CD4-positive, alpha-beta T cell treated with Interleukin-1 beta for 1 hour (primary cell): Measurements from ENCODE around the gene TAF9B.
"Not testable (repeated sequence)": the region's sequence is repeated elsewhere in the genome, so short reads cannot be mapped to it uniquely, and the experiment has no call there.

Source experiments
- DNase-seq, 2 donors: peaks; one replicate each; pipeline ENCODE4 v3.0.0-alpha.2; 2020 to 2022

Gene TAF9B

DNA sequence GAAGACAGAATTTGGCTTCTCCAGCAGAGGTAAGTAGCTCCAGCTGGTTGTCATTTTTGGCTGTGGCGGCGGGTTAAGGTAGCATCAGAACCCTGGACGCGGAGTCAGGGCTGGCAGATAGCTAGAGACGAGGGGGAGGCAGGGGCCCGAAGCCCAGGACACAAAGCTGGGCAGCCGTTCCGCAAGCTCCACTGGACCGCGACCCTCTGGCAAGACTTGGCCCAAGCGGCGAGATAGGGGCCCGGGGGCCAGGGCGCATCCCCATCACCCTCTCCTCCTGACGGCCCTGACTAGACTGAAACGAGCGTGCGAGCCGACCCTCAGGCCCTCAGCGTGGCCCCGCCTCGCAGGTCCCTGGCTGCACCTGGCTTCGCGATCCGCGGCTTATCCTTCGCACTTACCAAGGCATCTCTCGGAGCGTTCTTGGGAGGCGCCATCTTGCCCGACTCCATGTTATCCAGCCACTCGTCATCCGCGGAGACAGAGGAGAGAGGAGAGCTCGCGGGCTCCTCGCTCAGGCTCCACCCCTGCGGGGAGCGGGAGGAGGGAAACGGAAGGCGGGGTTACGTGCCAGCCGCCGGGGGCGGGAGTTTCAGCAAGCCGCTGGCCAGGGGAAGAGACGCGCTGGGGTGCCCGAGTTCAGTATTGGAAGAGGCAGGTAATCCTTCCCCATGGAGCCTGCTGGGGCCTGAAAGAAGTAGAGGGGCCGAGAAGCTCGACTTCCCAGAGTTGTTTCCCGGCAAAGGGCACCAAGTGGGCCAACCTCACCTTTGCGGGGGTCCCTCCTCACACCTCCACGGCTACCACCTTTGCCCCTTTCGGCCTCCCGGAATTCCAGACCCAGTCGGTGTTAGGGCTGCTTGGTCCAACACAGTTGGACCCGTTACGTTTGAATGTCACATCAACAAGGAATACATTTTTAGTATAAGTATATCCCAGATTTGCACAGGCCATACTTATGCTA, at the start of gene TAF9B:
TAF9B (minus strand) TSS at position 491 of the 964 bp plus-strand sequence; CDS start at position 452, 39 bp downstream.
- DNase-seq, result peak; percentile 85 to 87

DNA sequence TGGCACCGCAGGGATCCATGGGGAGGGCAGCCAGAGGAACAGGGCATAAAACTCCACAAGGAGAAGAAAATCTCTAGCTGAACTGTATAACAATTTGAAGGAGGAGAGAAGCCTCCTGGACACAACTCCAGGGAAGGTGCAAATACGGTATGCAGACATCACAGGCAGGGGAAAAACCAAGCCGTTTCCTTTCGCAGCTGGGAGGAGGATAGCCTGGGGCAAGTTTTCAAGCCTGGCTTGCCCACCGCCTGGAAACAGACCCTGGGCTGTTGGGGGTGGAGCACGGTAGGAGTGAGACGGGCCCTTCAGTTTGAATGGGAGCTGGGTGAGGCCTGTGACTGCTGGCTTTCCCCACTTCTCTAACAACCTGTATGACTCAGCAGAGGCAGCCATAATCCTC, 43.4 kb upstream of the TAF9B start:
- no peak for DNase-seq

GRCh38 chrX:78181307-78181706, 41.9 kb upstream of the TAF9B start:
- no peak for DNase-seq

DNA sequence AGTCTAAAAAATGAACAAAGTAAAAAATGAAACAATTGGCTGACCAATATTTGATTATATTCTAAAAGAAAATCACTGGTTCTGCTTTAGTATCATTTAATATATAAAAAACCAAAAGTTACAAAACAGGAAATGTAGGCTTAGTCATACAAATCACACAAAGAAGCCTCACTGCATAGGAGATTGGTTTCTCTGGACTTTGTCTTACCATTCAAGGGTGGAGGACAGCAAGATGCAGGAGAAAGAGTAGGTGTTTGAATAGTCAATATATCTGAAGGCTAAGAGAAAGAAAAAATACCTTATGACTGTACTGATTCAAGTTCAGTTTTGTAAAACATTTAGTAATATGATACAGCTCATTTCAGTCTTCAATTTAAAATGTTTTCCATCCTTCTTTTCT, 28.6 kb upstream of the TAF9B start:
- no peak for DNase-seq

DNA sequence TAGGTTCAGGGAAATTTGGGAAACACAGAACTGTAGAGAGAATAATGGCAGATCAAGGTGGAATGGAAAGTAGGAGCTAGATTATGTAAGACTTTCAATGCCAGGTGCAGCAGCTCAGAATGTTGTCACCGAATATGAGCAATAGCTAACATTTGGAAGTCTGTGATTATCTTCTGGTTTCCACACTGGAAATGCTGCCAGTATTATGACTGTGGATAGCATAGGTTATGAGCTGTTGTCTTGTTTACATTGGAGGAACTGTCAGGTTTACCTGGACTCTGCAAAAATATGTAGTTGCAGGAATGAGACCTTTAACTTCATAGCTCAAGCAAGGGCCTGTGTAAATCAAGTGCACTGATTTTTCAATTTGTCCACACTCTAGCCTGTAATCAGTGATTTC, 26.0 kb upstream of the TAF9B start:
- DNase-seq, result no peak

- not testable (repeated sequence) for DNase-seq
These were observed 23.7 kb upstream of the TAF9B start for GRCh38 chrX:78163175-78163574.

DNA sequence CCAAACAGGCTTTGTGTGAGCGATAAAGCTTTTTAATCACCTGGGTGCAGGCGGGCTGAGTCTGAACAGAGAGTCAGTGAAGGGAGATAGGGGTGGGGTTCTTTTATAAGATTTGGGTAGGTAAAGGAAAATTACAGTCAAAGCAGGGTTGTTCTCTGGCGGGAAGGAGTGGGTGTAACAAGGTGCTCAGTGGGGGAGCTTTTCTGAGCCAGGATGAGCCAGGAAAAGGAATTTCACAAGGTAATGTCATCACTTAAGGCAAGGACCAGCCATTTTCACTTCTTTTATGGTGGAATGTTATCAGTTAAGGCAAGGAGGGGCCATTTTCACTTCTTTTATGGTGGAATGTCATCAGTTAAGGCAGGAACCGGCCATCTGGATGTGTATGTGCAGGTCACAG, 21.3 kb upstream of the TAF9B start:
- DNase-seq, result not testable (repeated sequence)

GRCh38 chrX:78157846-78158245, 18.4 kb upstream of the TAF9B start:
- DNase-seq, result not testable (repeated sequence)

DNA sequence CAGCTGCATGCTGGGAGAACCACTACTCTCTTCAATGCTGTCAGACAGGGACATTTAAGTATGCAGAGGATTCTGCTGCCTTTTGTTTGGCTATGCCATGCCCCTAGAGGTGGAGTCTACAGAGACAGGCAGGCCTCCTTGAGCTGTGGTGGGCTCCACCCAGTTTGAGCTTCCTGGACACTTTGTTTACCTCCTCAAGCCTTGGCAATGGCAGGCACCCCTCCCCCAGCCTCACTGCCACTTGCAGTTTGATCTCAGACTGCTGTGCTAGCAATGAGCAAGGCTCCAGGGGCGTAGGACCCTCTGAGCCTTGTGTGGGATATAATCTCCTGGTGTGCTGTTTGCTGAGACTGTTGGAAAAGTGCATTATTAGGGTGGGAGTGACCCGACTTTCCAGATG, 17.9 kb upstream of the TAF9B start:
- not testable (repeated sequence) for DNase-seq

GRCh38 chrX:78147002-78147540, 7.6 kb upstream of the TAF9B start:
- not testable (repeated sequence) for DNase-seq

GRCh38 chrX:78140206-78140605, 756 bp upstream of the TAF9B start:
- DNase-seq, result no peak

GRCh38 chrX:78133238-78133960, 6.1 kb downstream of the TAF9B start:
- DNase-seq, result no peak

DNA sequence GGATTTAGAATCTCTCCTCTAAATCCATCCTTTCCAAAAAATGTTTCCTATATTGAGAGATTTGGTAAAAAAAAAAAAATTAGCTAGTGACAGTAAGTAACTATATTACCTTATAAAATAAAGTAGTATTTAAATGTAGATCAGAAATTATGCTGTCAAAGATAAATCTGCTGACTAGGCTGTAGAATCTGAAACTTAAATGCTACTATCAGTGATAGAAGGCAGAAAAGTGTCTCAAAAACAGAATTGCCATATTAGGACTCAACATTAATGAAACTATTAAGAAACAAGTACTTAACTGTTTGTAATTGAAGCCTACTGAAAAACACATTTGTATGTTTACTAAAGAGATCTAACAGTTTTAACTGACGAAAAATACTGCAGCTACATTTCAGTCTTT, 8.3 kb downstream of the TAF9B start:
- no peak for DNase-seq

DNA sequence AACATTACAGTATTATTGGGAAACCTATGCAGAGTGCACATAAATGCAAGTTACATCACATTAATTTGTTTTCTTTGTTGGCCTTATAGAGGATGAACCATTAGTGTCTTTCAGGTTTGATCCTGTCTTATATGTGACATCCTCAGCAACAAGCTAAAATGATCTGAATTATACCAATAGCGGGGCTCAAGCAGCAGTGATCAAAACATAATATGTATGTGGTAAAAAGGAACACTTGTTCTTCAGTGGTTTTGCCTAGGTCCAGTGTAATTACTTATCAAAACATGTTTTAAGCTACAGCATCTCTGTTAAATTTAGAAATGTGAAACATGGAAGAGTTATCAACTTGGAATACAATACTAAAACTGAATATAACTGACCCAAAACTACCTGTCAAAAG, 9.1 kb downstream of the TAF9B start:
- DNase-seq, result no peak

GRCh38 chrX:78129714-78130113, 9.7 kb downstream of the TAF9B start:
- no peak for DNase-seq

- DNase-seq, result not testable (repeated sequence)
These were observed 13.7 kb downstream of the TAF9B start for GRCh38 chrX:78125781-78126180.

GRCh38 chrX:78125148-78125547, 14.3 kb downstream of the TAF9B start:
- no peak for DNase-seq

GRCh38 chrX:78124307-78124706, 15.1 kb downstream of the TAF9B start:
- no peak for DNase-seq

- no peak for DNase-seq
These were observed 16.3 kb downstream of the TAF9B start for GRCh38 chrX:78123190-78123589.

DNA sequence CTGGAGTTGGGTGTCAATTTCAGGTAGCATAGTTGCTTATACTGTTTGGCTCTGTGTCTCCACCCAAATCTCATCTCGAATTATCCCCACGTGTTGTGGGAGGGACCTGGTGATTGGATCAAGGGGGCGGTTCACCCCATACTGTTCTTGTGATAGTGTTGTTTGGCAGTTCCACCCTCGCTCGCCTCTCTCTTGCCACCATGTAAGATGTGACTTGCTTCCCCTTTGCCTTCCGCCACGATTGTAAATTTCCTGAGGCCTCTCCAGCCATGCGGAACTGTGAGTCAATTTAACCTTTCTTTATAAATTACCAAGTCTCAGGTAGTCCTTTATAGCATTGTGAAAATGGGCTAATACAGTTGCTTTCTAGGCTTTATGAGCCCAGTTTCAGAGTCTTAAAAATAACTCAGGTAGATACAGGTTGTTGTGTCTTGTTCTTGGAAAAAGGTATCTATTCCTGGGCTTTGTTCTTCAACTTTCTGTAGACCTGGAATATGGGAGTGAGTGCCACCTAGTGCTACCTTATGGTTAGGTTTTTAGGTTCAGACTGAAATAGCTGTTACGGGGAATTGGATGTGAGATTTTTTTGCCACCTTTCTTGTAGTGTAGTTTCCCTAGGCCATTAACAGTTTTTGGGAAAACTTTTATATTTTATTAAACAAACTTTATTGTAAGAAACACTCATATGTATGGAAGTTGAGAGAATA, 19.8 kb downstream of the TAF9B start:
- DNase-seq, result peak in 1 of 2 donors; percentile 23

GRCh38 chrX:78118628-78119027, 20.8 kb downstream of the TAF9B start:
- DNase-seq, result no peak

DNA sequence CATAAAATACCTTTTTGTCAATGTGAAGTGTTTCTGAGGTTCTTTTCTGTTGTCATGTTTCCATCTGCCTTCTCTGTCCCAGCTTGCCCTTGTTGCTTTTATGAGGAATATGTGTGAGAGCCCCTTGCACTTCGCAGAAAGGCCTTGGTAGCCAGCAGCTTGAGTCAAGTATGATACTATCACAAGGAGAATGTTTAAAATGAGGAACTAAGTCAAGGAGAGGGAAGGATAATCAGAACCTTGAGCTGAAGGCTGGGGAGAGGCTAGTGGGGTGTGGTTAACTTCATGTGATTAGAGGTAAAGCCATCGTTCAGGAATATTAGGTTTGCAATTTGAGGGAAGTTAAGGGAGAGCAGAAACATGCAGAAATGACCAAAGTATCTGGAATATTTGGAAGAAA, 22.7 kb downstream of the TAF9B start:
- DNase-seq, result no peak

DNA sequence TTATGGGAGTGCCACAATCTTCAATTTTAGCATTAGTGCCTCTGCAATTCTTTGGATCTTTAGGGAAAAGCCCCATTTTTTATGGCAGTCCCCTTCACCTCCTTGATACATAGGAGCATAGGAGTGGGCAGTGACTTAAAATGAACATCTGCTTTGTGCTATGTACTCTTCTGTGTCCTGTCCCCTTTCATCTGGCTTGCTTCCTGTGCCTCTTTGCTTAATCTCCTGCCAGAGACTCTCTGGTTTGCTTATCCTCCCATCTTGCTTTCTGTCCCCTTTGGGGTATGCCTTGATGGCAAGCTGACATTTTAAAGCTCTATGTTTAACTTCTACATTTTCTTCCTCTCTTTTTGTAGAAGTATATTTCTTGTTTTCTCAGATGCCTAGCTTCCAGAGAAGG, 23.1 kb downstream of the TAF9B start:
- DNase-seq, result no peak
